ENCODE data around the gene PARVB.

- no peak for TF ChIP-seq CTCF (optimal IDR thresholded peaks at IDR 0.05 in 1 of 3, IDR thresholded peaks at IDR 0.05 in 1 of 3, conservative IDR thresholded peaks at IDR 0.05 in 1 of 3; ENCODE audit: extremely low read depth in 1 of 3, insufficient read depth in 2 of 3, low read length in 3 of 3)
- no peak for TF ChIP-seq EZH2 (IDR thresholded peaks at IDR 0.05; ENCODE audit: low read length)
Measured at GRCh38 chr22:44143579-44143978, 119.5 kb downstream of the PARVB start.
